GM12891 (cell line): ENCODE measurements around the gene PRKAG3.

Source experiments
- POLR2A ChIP-seq: IDR thresholded peaks from 2 replicates; pipeline ENCODE4 v1.6.1; 2011; ENCODE audit warnings: low read depth, low read length, control low read depth
- POLR2AphosphoS5 ChIP-seq: IDR thresholded peaks from 2 replicates; pipeline ENCODE4 v1.6.1; 2011; ENCODE audit warnings: low read depth, low read length, control low read depth
- POU2F2 ChIP-seq: IDR thresholded peaks from 2 replicates; pipeline ENCODE4 v1.6.1; 2011; ENCODE audit warnings: low read depth, mild to moderate bottlenecking, control low read depth, low read length, moderate library complexity
- SPI1 ChIP-seq: IDR thresholded peaks from 2 replicates; pipeline ENCODE4 v1.6.1; 2011; ENCODE audit warnings: low read depth, low read length, control low read depth
- TAF1 ChIP-seq: IDR thresholded peaks from 2 replicates; pipeline ENCODE4 v1.6.1; 2011; ENCODE audit warnings: low read depth, low read length, control low read depth

GRCh38 chr2:218877891-218878290, 46.3 kb upstream of the PRKAG3 start:
- no peak for TF ChIP-seq POLR2AphosphoS5
- no peak for TF ChIP-seq POLR2A
- no peak for TF ChIP-seq POU2F2
- TF ChIP-seq SPI1 = no peak
- no peak for TF ChIP-seq TAF1
